ENCODE data around the gene DPM3.

DPM3 gene

GRCh38 chr1:155113450-155113980 lies 26.8 kb downstream of the DPM3 start:
- H3K79me2 ChIP-seq (ENCODE audit: low read length): no peaks in the 10 kb centered on the region
- H3K9me3 ChIP-seq (ENCODE audit: insufficient read depth, low read length): no peaks in the 10 kb centered on the region
- H3K4me1 ChIP-seq (ENCODE audit: low read length): peaks cover 10% of the 10 kb centered on the region
- no peaks in the 10 kb centered on the region for H4K20me1 ChIP-seq (ENCODE audit: insufficient read depth, low read length)
- TF ChIP-seq CTCF (IDR thresholded peaks at IDR 0.05; ENCODE audit: low read depth, low read length) (no peak), EZH2phosphoT487 (IDR thresholded peaks at IDR 0.05; ENCODE audit: low read depth) (no peak)
- no peaks in the 10 kb centered on the region for H3K36me3 ChIP-seq (replicated peaks; ENCODE audit: low read depth, low read length)
- H3K27ac ChIP-seq (ENCODE audit: low read length): no peak overlapping the region
- no peak overlapping the region for H3K4me3 ChIP-seq (ENCODE audit: low read length)
- no peak overlapping the region for H3K4me2 ChIP-seq (ENCODE audit: low read length)
- no peak overlapping the region for H3K9ac ChIP-seq (ENCODE audit: low read length)
- H2AFZ ChIP-seq (ENCODE audit: low read depth, low read length): no peak overlapping the region; the same call in 1 of the 2 replicates
- H3K27me3 ChIP-seq (ENCODE audit: low read depth, low read length): peaks cover 16% of the 10 kb centered on the region

DNA sequence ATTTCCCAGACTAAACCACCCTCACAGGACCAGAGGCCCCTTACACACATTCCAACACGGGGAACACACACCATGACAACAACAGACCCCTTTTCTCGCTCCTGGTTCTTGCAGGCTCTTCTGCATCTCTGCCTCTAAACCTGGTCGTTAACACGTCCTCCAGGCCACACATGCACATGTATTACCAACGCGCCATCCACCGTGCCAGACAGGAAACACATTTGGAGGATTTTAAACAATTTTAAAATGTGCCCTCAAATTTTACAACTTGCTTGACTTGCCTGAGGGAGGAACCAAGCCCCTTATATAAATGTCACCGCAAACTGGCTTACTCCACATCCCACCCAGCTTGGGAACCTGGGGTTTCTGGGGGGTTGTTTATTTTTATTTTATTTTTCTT lies 29.5 kb downstream of the DPM3 start:
- H3K4me1 ChIP-seq (ENCODE audit: low read length): 0 out of 2 replicates have a peak, but pooled peaks cover 4% of the 10 kb centered on the region
- no peaks in the 10 kb centered on the region for H3K36me3 ChIP-seq (replicated peaks; ENCODE audit: low read depth, low read length)
- no peak overlapping the region for H3K4me3 ChIP-seq (ENCODE audit: low read length)
- H4K20me1 ChIP-seq (ENCODE audit: insufficient read depth, low read length): no peaks in the 10 kb centered on the region
- peaks cover 13% of the 10 kb centered on the region; the same call in 1 of the 2 replicates for H3K27me3 ChIP-seq (ENCODE audit: low read depth, low read length)
- H3K9me3 ChIP-seq (ENCODE audit: insufficient read depth, low read length): no peaks in the 10 kb centered on the region
- no peak overlapping the region for H3K27ac ChIP-seq (ENCODE audit: low read length)
- H2AFZ ChIP-seq (ENCODE audit: low read depth, low read length): no peak overlapping the region
- no peak overlapping the region for H3K4me2 ChIP-seq (ENCODE audit: low read length)
- TF ChIP-seq CTCF (IDR thresholded peaks at IDR 0.05; ENCODE audit: low read depth, low read length) (no peak), EZH2phosphoT487 (IDR thresholded peaks at IDR 0.05; ENCODE audit: low read depth) (no peak)
- no peak overlapping the region for H3K9ac ChIP-seq (ENCODE audit: low read length)
- no peaks in the 10 kb centered on the region for H3K79me2 ChIP-seq (ENCODE audit: low read length)

GRCh38 chr1:155110381-155110780 lies 29.9 kb downstream of the DPM3 start:
- no peaks in the 10 kb centered on the region for H3K36me3 ChIP-seq (replicated peaks; ENCODE audit: low read depth, low read length)
- no peak overlapping the region for H3K9ac ChIP-seq (ENCODE audit: low read length)
- no peaks in the 10 kb centered on the region for H3K79me2 ChIP-seq (ENCODE audit: low read length)
- no peak overlapping the region for H3K27ac ChIP-seq (ENCODE audit: low read length)
- no peak overlapping the region for H3K4me3 ChIP-seq (ENCODE audit: low read length)
- 0 out of 2 replicates have a peak, but pooled peaks cover 4% of the 10 kb centered on the region for H3K4me1 ChIP-seq (ENCODE audit: low read length)
- H4K20me1 ChIP-seq (ENCODE audit: insufficient read depth, low read length): no peaks in the 10 kb centered on the region
- H3K27me3 ChIP-seq (ENCODE audit: low read depth, low read length): peaks cover 13% of the 10 kb centered on the region; the same call in 1 of the 2 replicates
- H3K4me2 ChIP-seq (ENCODE audit: low read length): no peak overlapping the region
- H3K9me3 ChIP-seq (ENCODE audit: insufficient read depth, low read length): no peaks in the 10 kb centered on the region
- TF ChIP-seq EZH2phosphoT487 (IDR thresholded peaks at IDR 0.05; ENCODE audit: low read depth) (no peak), CTCF (IDR thresholded peaks at IDR 0.05; ENCODE audit: low read depth, low read length) (no peak)
- no peak overlapping the region for H2AFZ ChIP-seq (ENCODE audit: low read depth, low read length)

- H3K27me3 ChIP-seq (ENCODE audit: low read depth, low read length): peaks cover 19% of the 10 kb centered on the region
- H3K4me3 ChIP-seq (ENCODE audit: low read length): no peak overlapping the region
- no peaks in the 10 kb centered on the region for H4K20me1 ChIP-seq (ENCODE audit: insufficient read depth, low read length)
- no peak overlapping the region for H3K9ac ChIP-seq (ENCODE audit: low read length)
- no peak overlapping the region for H3K4me2 ChIP-seq (ENCODE audit: low read length)
- H3K36me3 ChIP-seq (replicated peaks; ENCODE audit: low read depth, low read length): no peaks in the 10 kb centered on the region
- H3K9me3 ChIP-seq (ENCODE audit: insufficient read depth, low read length): no peaks in the 10 kb centered on the region
- H3K79me2 ChIP-seq (ENCODE audit: low read length): no peaks in the 10 kb centered on the region
- H3K4me1 ChIP-seq (ENCODE audit: low read length): 0 out of 2 replicates have a peak, but pooled peaks cover 4% of the 10 kb centered on the region
- no peak overlapping the region for H2AFZ ChIP-seq (ENCODE audit: low read depth, low read length)
- no peak overlapping the region for H3K27ac ChIP-seq (ENCODE audit: low read length)
- TF ChIP-seq CTCF (IDR thresholded peaks at IDR 0.05; ENCODE audit: low read depth, low read length) (no peak), EZH2phosphoT487 (IDR thresholded peaks at IDR 0.05; ENCODE audit: low read depth) (no peak)
Observed at GRCh38 chr1:155108296-155108695, 32.0 kb downstream of the DPM3 start.
